Endodermal cell (in vitro differentiated cells): Measurements from ENCODE around the gene SMC6. TPM values are rescaled to one million over a fixed set of nuclear protein-coding genes. Genes with fewer than 3 reads are reported as not detected.

Experiments
- DNase-seq: peaks from one replicate; pipeline ENCODE4 v3.0.0-alpha.2; 2017
- H3K27ac ChIP-seq: 2 replicates; pipeline ENCODE4 v1.5.1; 2013; ENCODE audit warnings: mild to moderate bottlenecking, low read depth, low read length, moderate library complexity
- H3K27me3 ChIP-seq: 2 replicates; pipeline ENCODE4 v1.6.1; 2013; ENCODE audit warnings: mild to moderate bottlenecking, low read length, moderate library complexity; ENCODE audit not compliant: insufficient read depth, control insufficient read depth, poor library complexity, severe bottlenecking
- H3K36me3 ChIP-seq: 2 replicates; pipeline ENCODE4 v1.7.0; 2013; ENCODE audit warnings: mild to moderate bottlenecking, low read length, moderate library complexity; ENCODE audit not compliant: control insufficient read depth, insufficient read depth
- H3K4me1 ChIP-seq: one replicate; pipeline ENCODE4 v1.7.0; 2013; ENCODE audit warnings: low read length; ENCODE audit not compliant: control insufficient read depth, insufficient read depth
- H3K4me3 ChIP-seq: 2 replicates; pipeline ENCODE4 v1.5.1; 2013; ENCODE audit warnings: mild to moderate bottlenecking, low read length, moderate library complexity
- H3K9ac ChIP-seq: 2 replicates; pipeline ENCODE4 v1.6.1; 2013; ENCODE audit warnings: mild to moderate bottlenecking, low read length, moderate library complexity; ENCODE audit not compliant: poor library complexity, severe bottlenecking; ENCODE audit errors: extremely low read depth
- H3K9me3 ChIP-seq: 2 replicates; pipeline ENCODE4 v1.6.1; 2013; ENCODE audit warnings: mild to moderate bottlenecking, low read length, moderate library complexity; ENCODE audit not compliant: control insufficient read depth
- H3K27ac Mint-ChIP-seq: 2 replicates; pipeline ENCODE4 v1.8.0; 2020; ENCODE audit warnings: mixed read lengths
- H3K27me3 Mint-ChIP-seq: 2 replicates; pipeline ENCODE4 v1.8.0; 2021; ENCODE audit warnings: mild to moderate bottlenecking, mixed read lengths; ENCODE audit not compliant: insufficient read depth
- H3K36me3 Mint-ChIP-seq: 2 replicates; pipeline ENCODE4 v1.8.0; 2020; ENCODE audit warnings: low read depth, mixed read lengths
- H3K4me1 Mint-ChIP-seq: 2 replicates; pipeline ENCODE4 v1.8.0; 2020; ENCODE audit warnings: mixed read lengths
- H3K4me3 Mint-ChIP-seq: 2 replicates; pipeline ENCODE4 v1.8.0; 2020; ENCODE audit warnings: mild to moderate bottlenecking, moderate library complexity, mixed read lengths
- H3K9me3 Mint-ChIP-seq: 2 replicates; pipeline ENCODE4 v1.8.0; 2020; ENCODE audit warnings: mild to moderate bottlenecking, mixed read lengths
- WGBS, 2 experiments: methylation state at CpG; one replicate each; pipeline versions ENCODE4 v1.1.5 to v1.1.7; 2013; ENCODE audit warnings: missing lambda C conversion rate in 2 of 2, mixed read lengths in 1 of 2; ENCODE audit not compliant: insufficient coverage in 1 of 2, insufficient read length in 1 of 2; 5-methylcytosine and 5-hydroxymethylcytosine counted together
- total RNA-seq, 2 donors: library from RNA; stranded (reverse); fragmentation: NEBNext Ultra II Directional in 1 of 2; extraction: Animal tissue kit (Norgen Biotek cat#: 25700) in 1 of 2; gene quantifications; 2 replicates in 1 of 2; 3 replicates in 1 of 2; pipeline ENCODE4 v1.2.1, GENCODE V29; 2021
- TF ChIP-seq, protein P1 (sequence below): fragments of 200-600 bp; sonication (generic); conservative IDR thresholded peaks from 2 replicates; pipeline ENCODE4 v1.5.0; 2021; ENCODE audit warnings: antibody characterized with exemption, mild to moderate bottlenecking

Gene SMC6
- total RNA-seq, 2 donors from 2014 or later: 38.3 to 48.3 TPM

DNA sequence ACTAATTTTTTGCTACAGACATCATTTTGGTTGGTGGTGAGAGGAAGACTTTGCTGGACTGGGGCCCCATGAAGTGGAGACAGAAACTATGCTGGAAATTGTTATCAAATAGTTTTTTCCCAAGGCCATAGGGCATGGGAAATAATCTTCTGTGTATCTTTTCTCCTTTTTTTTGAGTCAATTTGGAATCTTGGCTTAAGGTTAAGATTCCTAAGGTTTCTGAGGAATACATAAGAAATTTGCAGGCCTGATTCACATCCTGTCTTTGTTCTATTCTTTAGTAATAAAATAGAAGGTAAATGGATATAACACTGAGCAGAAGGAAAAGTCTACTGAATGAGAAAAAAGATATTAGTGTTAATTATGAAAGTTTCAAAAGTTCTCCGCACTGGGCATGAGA, 16.6 kb downstream of the SMC6 start:
- DNase-seq: no peak
- Histone ChIP-seq H3K4me3 (no peak overlapping the region), H3K36me3 (peaks cover 73% of the 10 kb centered on the region), H3K9ac (no peak overlapping the region), H3K27ac (no peak overlapping the region), H3K4me1 (no peaks in the 10 kb centered on the region), H3K27me3 (no peaks in the 10 kb centered on the region), H3K9me3 (no peaks in the 10 kb centered on the region)
- no peaks in the 10 kb centered on the region for H3K9me3 Mint-ChIP-seq
- no peaks in the 10 kb centered on the region for H3K4me1 Mint-ChIP-seq
- WGBS, 2 experiments: 94 to 100% methylated on average over 1 of the region's 1 CpG
- no peaks in the 10 kb centered on the region for H3K27me3 Mint-ChIP-seq
- no peak overlapping the region for H3K27ac Mint-ChIP-seq
- peaks cover 58% of the 10 kb centered on the region for H3K36me3 Mint-ChIP-seq
- TF ChIP-seq, protein P1, sequence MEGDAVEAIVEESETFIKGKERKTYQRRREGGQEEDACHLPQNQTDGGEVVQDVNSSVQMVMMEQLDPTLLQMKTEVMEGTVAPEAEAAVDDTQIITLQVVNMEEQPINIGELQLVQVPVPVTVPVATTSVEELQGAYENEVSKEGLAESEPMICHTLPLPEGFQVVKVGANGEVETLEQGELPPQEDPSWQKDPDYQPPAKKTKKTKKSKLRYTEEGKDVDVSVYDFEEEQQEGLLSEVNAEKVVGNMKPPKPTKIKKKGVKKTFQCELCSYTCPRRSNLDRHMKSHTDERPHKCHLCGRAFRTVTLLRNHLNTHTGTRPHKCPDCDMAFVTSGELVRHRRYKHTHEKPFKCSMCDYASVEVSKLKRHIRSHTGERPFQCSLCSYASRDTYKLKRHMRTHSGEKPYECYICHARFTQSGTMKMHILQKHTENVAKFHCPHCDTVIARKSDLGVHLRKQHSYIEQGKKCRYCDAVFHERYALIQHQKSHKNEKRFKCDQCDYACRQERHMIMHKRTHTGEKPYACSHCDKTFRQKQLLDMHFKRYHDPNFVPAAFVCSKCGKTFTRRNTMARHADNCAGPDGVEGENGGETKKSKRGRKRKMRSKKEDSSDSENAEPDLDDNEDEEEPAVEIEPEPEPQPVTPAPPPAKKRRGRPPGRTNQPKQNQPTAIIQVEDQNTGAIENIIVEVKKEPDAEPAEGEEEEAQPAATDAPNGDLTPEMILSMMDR: no peak
- H3K4me3 Mint-ChIP-seq: no peak overlapping the region

DNA sequence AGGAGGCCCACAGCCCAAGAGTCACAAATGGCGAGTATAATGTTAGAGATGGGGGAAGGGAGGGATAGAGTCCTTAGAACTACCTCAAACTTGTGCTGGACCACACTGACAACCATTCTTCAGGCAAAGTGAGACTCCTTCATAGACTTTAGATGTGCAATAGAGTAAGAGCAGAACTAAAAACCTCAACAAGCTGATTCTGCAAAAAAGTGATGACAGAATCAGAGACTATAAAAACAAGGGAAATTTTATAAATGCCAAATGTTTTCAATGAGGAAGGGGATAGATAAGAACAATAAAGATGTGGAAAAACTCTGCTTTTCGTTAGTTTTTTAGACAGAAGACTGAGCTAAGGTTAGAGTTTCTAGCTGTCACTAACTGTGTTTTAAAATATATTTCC, 17.7 kb downstream of the SMC6 start:
- H3K36me3 Mint-ChIP-seq: peaks cover 65% of the 10 kb centered on the region

DNA sequence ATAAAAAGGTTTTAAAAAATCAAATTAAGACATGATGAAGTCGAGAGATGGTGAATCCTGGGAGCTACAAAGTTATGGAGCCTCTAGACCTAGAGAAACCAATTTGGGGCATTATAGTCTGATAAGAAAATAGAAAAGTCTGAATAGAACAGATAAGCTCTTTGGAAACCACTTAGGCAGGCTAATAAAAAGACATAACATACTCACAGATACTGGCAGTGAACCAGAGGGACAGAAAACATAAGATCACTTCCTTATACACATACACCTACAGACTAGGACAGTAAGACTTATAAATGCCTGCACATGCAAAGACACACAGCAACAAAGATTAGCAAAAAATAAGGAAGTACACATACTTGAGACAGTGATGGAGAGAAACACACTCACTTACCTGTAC, 20.0 kb downstream of the SMC6 start:
- Mint-ChIP-seq H3K4me1 (no peaks in the 10 kb centered on the region), H3K27me3 (no peaks in the 10 kb centered on the region)
- peaks cover 84% of the 10 kb centered on the region for H3K36me3 ChIP-seq

More for the DNA sequence above, 17.7 kb downstream of the SMC6 start:
- H3K27me3 Mint-ChIP-seq: no peaks in the 10 kb centered on the region
- H3K27me3 ChIP-seq: no peaks in the 10 kb centered on the region
- H3K9ac ChIP-seq: no peak overlapping the region
- H3K27ac Mint-ChIP-seq: no peak overlapping the region
- H3K4me1 ChIP-seq: no peaks in the 10 kb centered on the region
- TF ChIP-seq, protein P1: no peak
- no peaks in the 10 kb centered on the region for H3K9me3 Mint-ChIP-seq
- H3K4me3 Mint-ChIP-seq: no peak overlapping the region
- H3K36me3 ChIP-seq: peaks cover 81% of the 10 kb centered on the region
- WGBS, 2 experiments: 94% methylated on average over 2 of the region's 2 CpGs; no CpG with 5 or more reads in 1 of the 2 experiments
- H3K4me3 ChIP-seq: no peak overlapping the region
- H3K4me1 Mint-ChIP-seq: no peaks in the 10 kb centered on the region
- no peak for DNase-seq
- no peak overlapping the region for H3K27ac ChIP-seq
- no peaks in the 10 kb centered on the region for H3K9me3 ChIP-seq

More for the DNA sequence above, 20.0 kb downstream of the SMC6 start:
- DNase-seq: no peak
- H3K4me3 ChIP-seq: no peak overlapping the region
- Mint-ChIP-seq H3K27ac (no peak overlapping the region), H3K9me3 (no peaks in the 10 kb centered on the region), H3K4me3 (no peak overlapping the region), H3K36me3 (peaks cover 57% of the 10 kb centered on the region)
- no peak overlapping the region for H3K27ac ChIP-seq
- no peaks in the 10 kb centered on the region for H3K27me3 ChIP-seq
- H3K9me3 ChIP-seq: no peaks in the 10 kb centered on the region
- 88 to 100% methylated on average over 1 of the region's 1 CpG for WGBS, 2 experiments
- no peaks in the 10 kb centered on the region for H3K4me1 ChIP-seq
- TF ChIP-seq, protein P1: no peak
- H3K9ac ChIP-seq: no peak overlapping the region
